DMS114 treated with DMSO at 0.1 percent for 48 hours (cell line): Measurements from ENCODE around the gene GABPA.
A peak's percentile ranks its signal among the peaks of the same experiment; 100 is the strongest.
"Not testable (repeated sequence)": the region's sequence is repeated elsewhere in the genome, so short reads cannot be mapped to it uniquely, and the experiment has no call there.

Experiments used
- DNase-seq: peaks from one replicate; lab custom pipeline; 2025; ENCODE audit not compliant: unreplicated experiment; lab: John Stamatoyannopoulos, UW

Gene GABPA

GRCh38 chr21:25734904-25735645 lies at the start of gene GABPA, which contains the start of gene ATP5PF:
Gene GABPA (plus strand): TSS chr21:25734972. CDS start chr21:25741599, 6,627 bp downstream.
Gene ATP5PF (minus strand): TSS chr21:25734904. CDS start chr21:25729794, 5,110 bp downstream.
- peak; percentile 91 for DNase-seq

GRCh38 chr21:25687787-25688186 lies 47.0 kb upstream of the GABPA start:
- no peak for DNase-seq

DNA sequence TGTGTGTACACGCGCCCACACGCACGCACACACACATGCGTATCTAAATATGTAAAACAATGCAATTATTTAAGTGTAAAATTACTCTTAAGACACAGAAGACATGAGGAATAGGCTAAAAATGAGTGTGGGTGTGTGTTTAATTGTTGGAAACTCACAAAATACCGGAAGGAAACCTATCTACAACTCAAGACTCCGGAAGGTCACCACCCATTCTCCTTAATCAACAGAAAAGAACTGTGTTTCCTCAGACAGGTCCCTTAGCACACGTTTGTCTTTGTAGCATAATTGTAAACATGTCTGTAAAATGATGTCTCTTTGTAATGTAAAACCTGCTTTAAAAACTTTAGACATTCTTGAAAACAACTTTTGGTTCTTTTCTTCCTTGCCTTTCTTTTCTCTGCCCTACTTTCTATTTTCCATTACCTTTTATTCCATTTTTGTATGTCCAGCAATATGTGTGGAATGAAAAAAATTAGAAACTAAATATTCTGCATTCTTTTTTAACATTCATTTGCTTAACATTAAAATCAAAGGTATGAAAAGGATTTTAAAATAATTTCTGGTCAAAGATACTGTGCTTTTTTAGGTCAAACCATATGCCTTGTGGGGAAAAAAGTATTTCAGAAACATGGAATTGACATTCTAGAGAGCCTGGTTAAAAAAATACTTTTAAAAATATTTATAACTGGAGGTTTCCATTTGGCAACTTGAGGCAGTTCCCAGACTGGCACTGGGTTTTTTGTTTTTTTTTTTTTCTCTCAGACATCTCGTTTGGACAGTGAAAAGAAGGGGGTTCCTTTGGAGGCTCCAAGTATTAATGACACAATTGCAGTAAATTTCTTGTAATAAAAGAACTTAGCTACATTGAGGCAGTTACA lies 46.3 kb upstream of the GABPA start:
- DNase-seq: no peak

DNA sequence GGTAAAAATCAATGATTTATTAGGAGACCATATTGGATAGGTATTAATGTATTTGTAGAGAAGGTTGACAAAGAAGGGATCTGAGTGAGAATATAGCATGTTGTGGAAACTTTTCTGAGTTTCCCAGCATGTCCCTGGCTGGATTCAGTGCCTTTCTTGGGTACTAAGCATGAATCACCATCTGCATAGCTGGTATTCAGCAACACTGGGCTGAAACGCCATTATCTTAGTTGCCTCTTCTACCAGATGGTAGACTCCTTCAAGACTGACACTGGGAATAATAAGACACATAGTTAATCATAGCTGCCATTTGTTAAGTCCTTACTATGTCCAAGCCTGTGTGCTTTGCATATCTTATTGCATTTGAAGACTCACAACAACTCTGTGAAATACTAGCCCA lies 45.5 kb upstream of the GABPA start:
- no peak for DNase-seq

- no peak for DNase-seq
Observed at GRCh38 chr21:25691976-25692375, 42.8 kb upstream of the GABPA start.

GRCh38 chr21:25695461-25695860 lies 39.3 kb upstream of the GABPA start:
- not testable (repeated sequence) for DNase-seq

GRCh38 chr21:25700741-25701140 lies 34.0 kb upstream of the GABPA start:
- DNase-seq: no peak

- DNase-seq: no peak
Observed at GRCh38 chr21:25701529-25701928, 33.2 kb upstream of the GABPA start.

- DNase-seq: peak; percentile 18
Observed at GRCh38 chr21:25708467-25709065, 26.2 kb upstream of the GABPA start.

DNA sequence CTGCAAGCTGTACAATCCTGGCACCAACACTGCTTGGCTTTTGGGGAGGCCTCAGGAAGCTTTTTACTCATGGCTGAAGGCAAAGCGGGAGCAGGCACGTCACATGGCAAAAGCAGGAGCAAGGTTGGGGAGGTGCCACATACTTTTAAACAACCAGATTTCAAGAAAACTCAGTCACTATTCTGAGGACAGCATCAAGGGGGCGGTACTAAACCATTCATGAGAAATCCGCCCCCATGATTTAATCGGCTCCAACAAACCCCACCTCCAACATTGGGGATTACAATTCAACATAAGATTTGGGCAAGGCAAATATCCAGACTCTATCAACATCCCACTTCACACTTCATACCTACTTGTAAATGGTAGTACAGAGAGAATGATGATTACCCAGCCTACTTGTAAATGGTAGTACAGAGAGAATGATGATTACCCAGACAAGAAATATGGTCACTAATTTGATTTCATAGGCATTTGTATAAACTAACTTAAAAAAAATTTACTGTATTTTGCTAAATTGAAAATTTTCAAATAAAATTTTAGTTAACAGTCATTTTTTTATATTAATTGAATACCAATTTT lies 25.0 kb upstream of the GABPA start:
- DNase-seq: no peak

DNA sequence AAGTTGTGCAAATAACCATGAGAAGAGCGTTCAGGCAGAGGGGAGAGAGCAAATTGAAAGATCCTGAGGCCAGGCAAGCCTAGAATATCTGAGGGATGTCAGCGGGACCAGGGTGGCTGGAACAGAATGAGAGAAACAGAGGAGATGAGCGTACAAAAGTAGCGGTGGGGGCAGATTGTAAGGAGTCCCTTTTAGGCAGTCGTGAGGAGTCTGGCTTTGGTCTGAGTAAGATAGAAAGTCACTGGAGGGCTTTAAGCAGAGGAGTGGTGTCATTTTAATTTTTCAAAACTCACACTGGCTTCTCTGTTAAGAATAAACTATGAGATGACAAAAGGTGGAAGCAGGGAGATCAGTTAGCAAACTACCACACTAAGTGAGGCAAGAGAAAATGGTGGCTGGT lies 24.2 kb upstream of the GABPA start:
- DNase-seq: no peak

DNA sequence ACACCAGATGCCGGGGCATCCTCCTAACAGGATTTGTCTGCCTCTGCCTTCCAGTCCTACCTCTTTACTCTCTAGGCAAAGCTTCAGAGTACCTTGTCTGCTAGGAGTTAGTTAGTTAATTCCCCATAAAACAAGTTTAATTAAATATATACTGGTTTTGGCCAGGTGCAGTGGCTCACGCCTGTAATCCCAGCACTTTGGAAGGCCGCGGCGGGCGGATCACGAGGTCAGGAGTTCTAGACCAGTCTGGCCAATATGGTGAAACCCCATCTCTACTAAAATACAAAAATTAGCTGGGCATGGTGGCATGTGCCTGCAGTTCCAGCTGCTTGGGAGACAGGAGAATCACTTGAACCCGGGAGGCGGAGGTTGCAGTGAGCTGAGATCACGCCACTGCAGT lies 20.7 kb upstream of the GABPA start:
- DNase-seq: not testable (repeated sequence)

DNA sequence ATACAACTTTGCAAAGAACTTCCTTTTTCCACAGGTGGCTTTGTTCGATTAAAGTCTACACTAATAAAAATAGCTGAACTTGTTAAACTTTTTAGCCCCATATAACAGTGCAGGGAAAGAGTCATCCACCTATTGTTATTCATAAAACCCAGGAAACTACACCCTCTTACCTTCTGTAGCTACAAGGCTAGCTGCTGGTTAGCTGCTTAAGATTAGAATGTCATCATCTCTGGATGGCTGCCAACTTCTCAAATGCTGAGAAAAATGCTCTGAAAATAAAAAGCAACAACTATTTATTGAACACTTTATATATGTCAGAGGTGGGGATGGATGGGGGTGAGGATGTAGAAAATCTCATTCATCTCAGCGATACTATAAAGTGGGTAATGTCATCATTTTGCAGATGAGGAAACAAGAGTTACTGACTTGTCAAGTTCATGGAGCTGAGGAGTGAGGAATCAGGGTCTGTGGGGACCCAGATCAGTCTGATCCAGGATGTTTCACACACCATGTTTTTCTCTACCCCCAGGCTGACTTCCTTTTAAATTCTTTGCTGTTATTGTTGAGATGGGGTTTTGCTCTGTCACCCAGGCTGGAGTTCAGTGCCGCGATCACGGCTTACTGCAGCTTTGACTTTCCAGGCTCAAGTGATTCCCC lies 17.2 kb upstream of the GABPA start:
- DNase-seq: no peak

DNA sequence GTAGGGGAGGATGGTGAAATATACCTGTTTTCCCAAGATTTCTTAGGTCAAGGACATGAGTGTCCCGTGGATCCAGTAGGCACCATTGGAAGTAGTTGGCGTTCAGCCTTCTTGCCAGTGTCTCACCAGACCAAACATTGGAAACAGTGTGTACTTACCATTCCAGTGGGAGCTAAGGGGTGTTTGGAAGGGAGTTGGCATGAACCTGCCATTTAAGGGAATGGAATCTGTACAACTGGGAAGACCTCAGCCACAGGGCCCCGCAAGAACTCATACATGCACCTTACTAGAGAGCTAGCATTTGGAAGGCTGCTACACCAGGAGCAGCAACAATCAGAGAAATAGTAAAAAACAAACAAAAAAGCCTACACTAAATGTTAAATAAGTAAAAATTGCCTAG lies 12.8 kb upstream of the GABPA start:
- DNase-seq: no peak

DNA sequence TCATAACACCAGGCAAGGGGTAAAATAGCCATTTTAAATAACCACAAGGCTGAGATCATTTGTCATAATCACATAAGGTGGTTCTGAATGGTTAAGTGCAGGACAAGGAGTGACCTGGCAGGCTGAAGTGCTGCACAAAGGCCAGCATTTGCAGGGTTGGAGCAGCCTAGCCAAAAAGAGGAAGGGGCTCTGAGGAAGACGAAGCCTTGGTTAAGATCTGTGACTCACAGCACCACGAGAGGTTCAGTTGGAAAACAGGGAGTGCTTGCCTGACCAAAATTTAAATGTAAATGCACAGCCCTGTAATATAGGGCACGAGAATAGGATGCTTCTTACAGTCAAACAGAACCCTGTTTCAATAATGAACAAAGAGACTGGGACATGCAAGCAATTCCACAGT lies 12.1 kb upstream of the GABPA start:
- no peak for DNase-seq

DNA sequence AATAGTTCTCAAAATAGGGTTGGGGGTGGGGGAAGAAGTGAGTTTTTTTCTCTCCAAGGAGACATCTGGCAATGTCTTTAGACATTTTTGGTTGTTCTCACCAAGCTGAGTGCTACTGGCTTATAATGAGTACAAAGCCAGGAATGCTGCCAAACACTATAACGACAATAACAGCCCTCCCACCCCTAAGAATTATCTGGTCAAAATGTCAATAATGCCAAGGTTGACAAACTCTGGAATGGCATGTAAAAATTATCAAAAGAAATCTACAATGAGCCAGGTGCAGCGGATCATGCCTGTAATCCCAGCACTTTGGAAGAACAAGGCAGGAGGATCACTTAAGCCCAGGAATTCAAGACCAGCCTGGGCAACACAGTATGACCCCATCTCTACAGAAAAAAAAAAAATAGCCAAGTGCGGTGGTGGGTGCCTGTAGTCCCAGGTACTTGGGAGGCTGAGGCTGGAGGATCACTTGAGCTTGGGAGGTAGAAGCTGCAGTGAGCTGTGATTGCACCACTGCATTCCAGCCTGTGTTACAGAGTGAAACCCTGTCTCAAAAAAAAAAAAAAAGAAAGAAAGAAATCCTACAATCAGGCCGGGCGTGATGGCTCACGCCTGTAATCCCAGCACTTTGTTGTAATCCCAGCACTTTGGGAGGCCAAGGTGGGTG lies 2.5 kb upstream of the GABPA start:
- no peak for DNase-seq

DNA sequence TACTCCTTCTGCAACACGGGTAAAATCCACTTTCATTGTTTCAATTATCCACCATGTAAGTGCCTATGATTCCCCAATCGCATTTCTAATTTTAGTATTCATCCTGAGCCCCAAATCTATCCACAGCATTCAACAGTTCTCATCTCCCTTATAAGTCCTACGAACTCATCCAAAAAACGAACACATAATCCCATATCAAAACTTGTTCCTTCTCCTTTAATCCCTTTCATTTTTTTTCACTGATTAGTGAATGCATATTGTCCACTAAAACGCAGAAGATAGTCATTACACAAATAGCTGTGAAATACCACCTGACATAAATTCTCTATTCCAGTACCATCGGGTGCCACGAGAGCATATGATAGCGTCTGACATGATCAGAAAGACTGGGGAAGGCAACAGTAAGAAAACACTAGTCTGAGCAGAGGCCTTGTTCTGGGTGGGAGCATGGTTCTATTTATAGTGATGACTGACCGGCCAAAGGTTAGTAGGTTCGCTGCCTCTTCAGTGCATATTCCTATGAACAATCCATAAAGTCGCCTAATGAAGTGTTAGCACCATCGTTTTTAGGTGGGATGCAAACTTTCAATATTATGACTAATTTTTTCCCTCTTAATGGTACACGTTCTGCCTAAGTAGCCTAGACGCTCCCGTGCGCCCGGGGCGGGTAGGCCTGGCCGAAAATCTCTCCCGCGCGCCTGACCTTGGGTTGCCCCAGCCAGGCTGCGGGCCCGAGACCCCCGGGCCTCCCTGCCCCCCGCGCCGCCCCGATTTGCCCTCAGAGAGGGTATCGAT lies 716 bp upstream of the GABPA start:
- DNase-seq: peak; percentile 2

DNA sequence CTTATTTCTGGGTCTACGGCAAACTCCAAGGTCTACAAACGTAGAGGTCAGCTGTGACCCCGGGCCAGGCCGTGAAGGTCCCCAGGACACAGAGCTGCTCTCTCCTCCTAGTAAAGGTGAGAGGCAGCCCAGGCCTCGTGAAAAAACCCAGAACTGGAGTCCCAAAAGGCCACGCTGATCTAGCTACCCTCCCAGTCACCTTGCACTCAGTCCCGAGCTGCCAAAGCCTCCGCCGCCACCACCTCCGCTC lies 193 bp upstream of the GABPA start:
- DNase-seq: no peak

DNA sequence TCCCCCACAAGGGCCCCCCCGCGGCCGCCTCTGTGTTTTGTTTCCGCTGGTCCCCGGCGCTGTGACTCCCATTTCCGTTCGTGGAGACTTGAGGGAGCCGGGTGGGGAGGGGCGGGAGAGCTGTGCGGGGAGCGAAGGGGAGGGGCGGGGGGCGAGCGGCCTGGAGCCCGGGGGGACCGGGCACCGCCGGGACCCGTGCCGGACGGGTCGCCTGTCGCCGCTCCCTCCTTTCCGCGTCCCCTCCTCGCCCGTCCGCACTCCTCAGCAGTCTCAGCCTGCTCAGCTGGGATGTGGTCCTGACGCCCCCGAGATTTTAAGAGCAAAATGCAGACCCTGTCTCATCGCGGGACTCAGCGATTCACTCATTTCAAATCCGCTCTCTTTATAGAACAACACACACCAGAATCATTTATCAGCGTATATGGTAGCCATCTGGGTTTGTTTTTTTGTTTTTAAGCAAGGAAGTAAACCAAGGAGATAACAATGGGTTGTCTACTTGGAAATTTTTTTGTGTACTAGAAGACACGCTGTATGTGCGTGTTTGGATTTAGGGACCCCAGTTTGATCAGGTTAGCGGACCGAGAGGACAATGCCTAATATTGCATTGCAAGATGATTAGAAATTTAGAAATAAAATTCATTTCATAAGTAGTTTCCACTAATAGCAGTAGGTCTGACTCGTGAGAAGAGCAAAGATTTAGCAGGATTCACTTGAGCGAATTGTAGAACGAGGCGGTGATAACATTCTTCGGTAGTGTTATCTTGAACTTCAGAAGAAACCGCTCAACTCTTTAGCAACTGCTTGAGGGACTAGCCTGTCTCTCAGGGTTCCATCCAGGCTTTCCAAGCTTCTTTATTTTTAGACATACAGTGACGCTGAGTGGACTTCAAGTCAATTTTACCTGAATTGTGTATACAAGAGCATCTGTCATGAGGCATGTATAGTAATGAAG lies 1.1 kb downstream of the GABPA start:
- peak; percentile 40 for DNase-seq
